Endothelial cell (in vitro differentiated cells): ENCODE measurements around the gene UPF3B. TPM values are rescaled to one million over a fixed set of nuclear protein-coding genes. Genes with fewer than 3 reads are reported as not detected.
"Not testable (repeated sequence)": the region's sequence is repeated elsewhere in the genome, so short reads cannot be mapped to it uniquely, and the experiment has no call there.

Experiments used
- DNase-seq: peaks from one replicate; pipeline ENCODE4 v3.0.0; 2021; ENCODE audit warnings: low spot score
- H3K27ac Mint-ChIP-seq: one replicate; pipeline ENCODE4 v1.8.0; 2021; ENCODE audit warnings: mixed read lengths, inconsistent platforms; ENCODE audit not compliant: unreplicated experiment
- H3K27me3 Mint-ChIP-seq: one replicate; pipeline ENCODE4 v1.8.0; 2021; ENCODE audit warnings: mild to moderate bottlenecking, moderate library complexity, mixed read lengths, inconsistent platforms; ENCODE audit not compliant: unreplicated experiment
- H3K36me3 Mint-ChIP-seq: one replicate; pipeline ENCODE4 v1.8.0; 2021; ENCODE audit warnings: mild to moderate bottlenecking, low read depth, mixed read lengths, inconsistent platforms; ENCODE audit not compliant: unreplicated experiment
- H3K4me1 Mint-ChIP-seq: one replicate; pipeline ENCODE4 v1.8.0; 2021; ENCODE audit warnings: mild to moderate bottlenecking, mixed read lengths, inconsistent platforms; ENCODE audit not compliant: unreplicated experiment
- H3K4me3 Mint-ChIP-seq: one replicate; pipeline ENCODE4 v1.8.0; 2021; ENCODE audit warnings: mild to moderate bottlenecking, mixed read lengths, inconsistent platforms; ENCODE audit not compliant: unreplicated experiment
- H3K9me3 Mint-ChIP-seq: one replicate; pipeline ENCODE4 v1.8.0; 2021; ENCODE audit warnings: mixed read lengths, inconsistent platforms; ENCODE audit not compliant: unreplicated experiment
- CTCF ChIP-seq: fragments of 200-600 bp; sonication (generic); IDR thresholded peaks from one replicate; pipeline ENCODE4 v1.5.0; 2021; ENCODE audit warnings: antibody characterized with exemption; ENCODE audit not compliant: unreplicated experiment
- total RNA-seq: library from RNA; stranded (reverse); fragmentation: NEBNext Ultra II Directional; extraction: Animal tissue kit (Norgen Biotek cat#: 25700); gene quantifications from one replicate; pipeline ENCODE4 v1.2.1, GENCODE V29; 2021; ENCODE audit not compliant: unreplicated experiment

The UPF3B gene
- total RNA-seq, 1 donor from 2014 or later: 11.8 TPM

- peaks cover 30% of the 10 kb centered on the region for H3K36me3 Mint-ChIP-seq
These were observed 18.9 kb downstream of the UPF3B start for GRCh38 chrX:119833905-119834304.

GRCh38 chrX:119828446-119828845 lies 24.3 kb downstream of the UPF3B start:
- DNase-seq: no peak
- Mint-ChIP-seq H3K36me3 (peaks cover 6% of the 10 kb centered on the region), H3K4me3 (no peak overlapping the region), H3K27ac (no peak overlapping the region), H3K27me3 (peaks cover 2% of the 10 kb centered on the region), H3K9me3 (no peaks in the 10 kb centered on the region), H3K4me1 (no peaks in the 10 kb centered on the region)
- TF ChIP-seq CTCF: no peak

More at GRCh38 chrX:119833905-119834304, 18.9 kb downstream of the UPF3B start:
- H3K27ac Mint-ChIP-seq: no peak overlapping the region
- H3K4me1 Mint-ChIP-seq: no peaks in the 10 kb centered on the region
- no peak for TF ChIP-seq CTCF
- H3K4me3 Mint-ChIP-seq: no peak overlapping the region
- H3K27me3 Mint-ChIP-seq: peaks cover 2% of the 10 kb centered on the region
- DNase-seq: no peak
- no peaks in the 10 kb centered on the region for H3K9me3 Mint-ChIP-seq

- no peak overlapping the region for H3K27ac Mint-ChIP-seq
- H3K4me1 Mint-ChIP-seq: no peaks in the 10 kb centered on the region
- no peak for DNase-seq
- H3K27me3 Mint-ChIP-seq: peaks cover 2% of the 10 kb centered on the region
- H3K36me3 Mint-ChIP-seq: peaks cover 6% of the 10 kb centered on the region
- H3K4me3 Mint-ChIP-seq: no peak overlapping the region
- TF ChIP-seq CTCF: no peak
- H3K9me3 Mint-ChIP-seq: no peaks in the 10 kb centered on the region
These were observed 26.3 kb downstream of the UPF3B start for GRCh38 chrX:119826399-119826959.

GRCh38 chrX:119824221-119824620 lies 28.5 kb downstream of the UPF3B start:
- H3K27me3 Mint-ChIP-seq, H3K4me3 Mint-ChIP-seq, H3K36me3 Mint-ChIP-seq, H3K27ac Mint-ChIP-seq, H3K9me3 Mint-ChIP-seq, H3K4me1 Mint-ChIP-seq, DNase-seq: not testable (repeated sequence)

- not testable (repeated sequence) for H3K4me1 Mint-ChIP-seq, H3K27me3 Mint-ChIP-seq, H3K27ac Mint-ChIP-seq, H3K9me3 Mint-ChIP-seq, H3K36me3 Mint-ChIP-seq, H3K4me3 Mint-ChIP-seq, DNase-seq
These were observed 31.1 kb downstream of the UPF3B start for GRCh38 chrX:119821703-119822102.

GRCh38 chrX:119817130-119817690 lies 35.6 kb downstream of the UPF3B start:
- H3K9me3 Mint-ChIP-seq: no peaks in the 10 kb centered on the region
- no peak overlapping the region for H3K27ac Mint-ChIP-seq
- no peaks in the 10 kb centered on the region for H3K4me1 Mint-ChIP-seq
- H3K36me3 Mint-ChIP-seq: no peaks in the 10 kb centered on the region
- TF ChIP-seq CTCF: no peak
- no peaks in the 10 kb centered on the region for H3K27me3 Mint-ChIP-seq
- no peak for DNase-seq
- no peak overlapping the region for H3K4me3 Mint-ChIP-seq
